HUDEP-2 (cell line): ENCODE data around the gene INSR.
A peak's percentile ranks its signal among the peaks of the same experiment; 100 is the strongest.
"Not testable (repeated sequence)": the region's sequence is repeated elsewhere in the genome, so short reads cannot be mapped to it uniquely, and the experiment has no call there.

Experiments
- DNase-seq, 76 experiments: peaks; one replicate each; lab custom pipeline; 2025; ENCODE audit not compliant: unreplicated experiment in 76 of 76; lab: John Stamatoyannopoulos, UW

Gene INSR

DNA sequence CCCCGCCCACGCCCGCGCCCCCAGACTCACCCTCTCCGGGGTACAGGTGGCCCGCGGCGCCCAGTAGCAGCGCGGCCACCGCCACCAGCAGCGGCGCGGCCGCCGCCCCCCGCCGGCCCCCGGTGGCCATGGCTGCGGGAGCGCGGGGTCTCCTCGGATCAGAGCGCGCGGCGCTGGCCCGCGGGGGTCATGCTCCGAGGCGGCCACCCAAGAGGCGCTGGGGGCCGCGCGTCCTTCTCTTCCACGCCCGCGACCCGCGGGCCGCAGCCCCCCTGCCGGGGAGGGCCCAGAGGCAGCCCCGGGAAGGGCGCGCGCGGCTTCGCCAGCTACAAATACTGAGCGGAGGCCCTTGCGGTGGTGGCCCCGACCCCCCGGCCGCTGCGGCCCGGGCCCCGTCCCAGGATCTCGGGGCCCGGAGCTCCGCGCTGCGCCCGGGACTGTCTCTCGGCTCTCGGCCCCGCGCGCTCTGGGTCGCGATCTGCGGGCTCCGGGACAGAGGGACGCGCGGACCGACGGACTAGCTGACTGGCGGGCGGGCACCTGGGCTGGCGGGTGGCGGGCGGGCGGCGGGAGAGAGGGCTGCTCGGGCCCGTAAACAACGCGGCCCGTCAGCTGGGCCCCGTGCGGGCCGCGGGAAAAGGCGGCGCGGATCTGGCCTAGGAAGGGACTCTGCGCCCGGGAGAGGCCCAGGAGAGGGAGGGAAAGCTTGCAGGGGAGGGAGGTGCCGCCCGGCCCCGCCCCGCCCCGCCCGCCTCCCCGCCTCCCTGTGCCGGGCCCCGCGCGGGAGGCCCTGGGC is at the start of gene INSR:
INSR (minus strand) TSS at position 653 of the 796 bp plus-strand sequence; CDS start at position 130, 523 bp downstream.
- peak in 75 of 76 experiments; percentile 23 to 91 (median 83) for DNase-seq

DNA sequence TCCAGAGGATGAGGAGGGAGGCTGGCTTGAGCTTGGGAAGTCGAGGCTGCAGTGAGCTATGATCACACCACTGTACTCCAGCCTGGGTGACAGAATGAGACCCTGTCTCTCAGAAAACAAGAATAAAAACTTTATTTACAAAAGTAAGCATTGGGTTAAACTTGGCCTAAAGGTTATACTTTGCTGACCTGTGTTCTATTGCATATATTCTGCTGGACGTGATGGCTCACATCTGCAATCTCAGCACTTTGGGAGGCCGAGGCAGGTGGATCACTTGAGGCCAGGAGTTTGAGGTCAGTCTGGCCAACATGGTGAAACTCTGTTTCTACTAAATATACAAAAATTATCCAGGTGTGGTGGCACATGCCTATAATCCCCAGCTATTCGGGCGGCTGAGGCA is 47.9 kb upstream of the INSR start:
- no peak for DNase-seq

DNA sequence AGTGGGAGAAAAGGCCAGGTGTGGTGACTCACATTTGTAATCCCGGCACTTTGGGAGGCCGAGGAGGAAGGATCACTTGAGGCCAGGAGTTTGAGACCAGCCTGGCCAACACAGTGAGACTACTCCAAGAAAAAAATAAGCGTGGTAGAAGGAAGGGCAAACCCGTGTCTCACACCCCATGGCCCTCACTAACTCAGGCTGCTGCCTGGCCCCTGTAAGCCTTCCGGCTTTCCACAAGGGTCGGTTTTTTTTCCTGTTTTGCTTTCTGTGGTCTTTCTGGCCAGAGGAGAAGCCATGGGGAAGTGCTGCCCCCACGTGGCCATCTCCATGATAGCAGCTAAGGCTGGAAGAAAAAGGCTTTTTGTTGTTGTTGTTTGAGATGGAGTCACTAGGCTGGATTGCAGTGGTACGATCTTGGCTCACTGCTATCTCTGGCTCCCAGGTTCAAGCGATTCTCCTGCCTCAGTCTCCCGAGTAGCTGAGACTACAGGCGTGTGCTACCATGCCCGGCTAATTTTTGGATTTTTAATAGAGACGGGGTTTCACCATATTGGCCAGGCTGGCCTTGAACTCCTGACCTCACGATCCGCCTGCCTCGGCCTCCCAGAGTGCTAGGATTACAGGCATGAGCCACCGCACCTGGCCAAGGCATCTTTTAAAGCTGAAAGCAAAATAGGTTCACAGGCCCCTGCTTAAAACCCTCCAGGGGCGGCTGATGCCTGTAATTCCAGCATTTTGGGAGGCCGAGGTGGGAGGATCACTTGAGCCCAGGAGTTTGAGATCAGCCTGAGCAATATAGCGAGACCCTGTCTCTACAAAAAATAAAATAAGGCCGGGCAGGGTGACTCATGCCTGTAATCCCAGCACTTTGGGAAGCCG is 47.0 kb upstream of the INSR start:
- DNase-seq: peak in 64 of 76 experiments; percentile 18 to 84 (median 64)

DNA sequence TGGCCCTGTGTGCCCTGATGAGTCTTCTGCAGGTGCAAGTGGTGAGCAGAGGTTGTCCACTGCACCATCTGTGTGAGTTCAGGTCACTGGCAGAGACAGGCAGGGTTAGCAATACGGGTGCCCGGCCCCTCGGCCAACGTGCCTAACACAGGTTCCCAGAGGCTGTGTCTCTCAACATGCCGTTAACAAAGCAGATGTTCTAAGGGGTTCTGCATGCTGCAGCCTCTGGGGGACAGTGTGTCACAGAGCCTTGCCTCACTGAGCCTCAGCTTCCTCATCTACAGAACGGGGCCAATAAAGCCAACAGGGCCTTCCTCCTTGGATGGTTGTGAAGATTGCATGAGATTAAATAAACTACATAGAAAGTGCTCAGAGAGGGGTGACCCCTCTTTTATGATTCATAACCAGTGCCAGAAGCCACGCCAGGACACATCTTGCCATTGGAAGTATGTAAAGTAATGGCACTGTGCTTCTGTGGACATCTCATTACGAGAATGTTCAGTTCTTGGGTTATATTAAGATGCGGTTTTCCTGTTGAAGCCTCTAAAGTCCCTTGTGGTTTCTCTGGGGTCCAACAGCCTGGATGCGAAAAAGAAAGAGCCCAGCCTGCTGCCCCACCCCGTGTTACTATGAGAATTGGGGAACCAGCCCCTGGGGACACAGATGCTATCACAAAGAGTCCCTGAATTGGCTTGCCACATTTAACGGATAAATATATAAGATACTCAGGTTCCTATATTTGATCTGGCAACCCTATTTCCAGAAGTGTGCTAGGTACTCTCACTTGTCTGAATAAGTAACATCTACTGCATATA is 43.4 kb upstream of the INSR start:
- no peak for DNase-seq

DNA sequence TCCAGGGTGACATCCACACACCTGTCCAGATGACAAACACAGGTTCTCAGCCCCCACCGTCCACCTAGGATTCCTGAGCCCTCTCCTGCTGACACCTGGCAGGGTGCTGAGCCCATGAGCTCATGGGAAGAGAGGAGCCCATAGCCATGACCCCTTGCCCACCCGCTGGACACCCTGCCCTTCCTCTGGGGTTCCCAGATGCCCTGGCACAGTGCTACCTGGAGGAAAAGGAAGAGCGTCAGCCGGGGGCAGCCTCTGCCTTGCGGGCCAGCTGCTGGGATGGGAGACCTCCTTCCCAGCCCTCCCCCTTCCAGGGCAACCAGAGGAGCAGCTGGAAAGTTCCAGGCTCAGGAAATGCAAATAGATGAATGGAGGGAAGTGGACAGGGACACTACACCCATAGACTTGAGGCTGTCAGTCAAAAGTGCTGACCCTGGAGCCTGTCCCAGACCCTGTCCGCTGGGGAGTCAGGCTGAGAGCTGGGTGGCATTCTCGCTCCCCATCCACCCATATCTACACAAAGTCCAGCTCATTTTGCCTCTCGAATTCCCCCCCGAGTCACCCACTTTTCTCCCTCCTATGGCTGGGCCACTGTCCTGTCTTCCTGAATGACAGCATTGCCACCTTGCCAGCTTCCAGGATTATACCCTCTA is 42.2 kb upstream of the INSR start:
- DNase-seq: no peak

GRCh38 chr19:7333198-7334118 is 39.2 kb upstream of the INSR start:
- DNase-seq: no peak

DNA sequence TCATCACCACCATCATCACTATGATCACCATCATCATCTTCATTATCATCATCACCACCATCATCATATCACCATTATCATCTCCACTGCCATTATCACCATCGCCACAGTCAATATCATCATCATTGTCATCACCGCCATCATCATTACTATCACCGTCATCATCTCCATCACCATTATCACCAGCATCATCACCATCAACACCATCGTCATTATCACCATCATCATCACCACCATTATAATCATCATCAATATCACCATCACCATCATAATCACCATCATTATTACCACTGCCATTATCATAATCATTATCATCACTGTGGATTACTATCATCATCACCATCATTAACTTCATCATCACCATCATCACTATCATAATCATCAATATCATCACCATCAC is 37.2 kb upstream of the INSR start:
- no peak for DNase-seq

GRCh38 chr19:7328647-7329046 is 34.4 kb upstream of the INSR start:
- no peak for DNase-seq

DNA sequence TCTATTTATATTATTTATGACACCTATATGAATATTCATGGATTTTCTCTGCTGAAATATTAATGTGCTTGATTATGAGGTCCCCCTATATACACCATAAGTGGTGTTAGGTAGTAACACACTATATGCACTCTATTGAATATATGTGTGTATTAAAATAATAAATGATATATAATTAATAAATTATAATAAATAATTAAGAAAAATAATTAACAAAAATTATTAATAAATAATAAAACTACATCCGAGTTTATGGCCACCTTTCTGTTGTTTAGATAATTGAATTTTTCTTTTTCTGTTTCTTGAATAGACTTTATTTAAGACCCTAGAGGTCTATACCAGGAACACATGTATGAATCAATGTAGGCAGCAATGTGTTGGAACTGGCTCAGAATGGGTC is 33.6 kb upstream of the INSR start:
- no peak for DNase-seq

- DNase-seq: peak in 34 of 76 experiments; percentile 2 to 62 (median 25)
Observed at GRCh38 chr19:7326105-7326877, 32.1 kb upstream of the INSR start.

GRCh38 chr19:7318176-7318575 is 24.0 kb upstream of the INSR start:
- DNase-seq: no peak

- DNase-seq: no peak
Observed at GRCh38 chr19:7312816-7313215, 18.6 kb upstream of the INSR start.

DNA sequence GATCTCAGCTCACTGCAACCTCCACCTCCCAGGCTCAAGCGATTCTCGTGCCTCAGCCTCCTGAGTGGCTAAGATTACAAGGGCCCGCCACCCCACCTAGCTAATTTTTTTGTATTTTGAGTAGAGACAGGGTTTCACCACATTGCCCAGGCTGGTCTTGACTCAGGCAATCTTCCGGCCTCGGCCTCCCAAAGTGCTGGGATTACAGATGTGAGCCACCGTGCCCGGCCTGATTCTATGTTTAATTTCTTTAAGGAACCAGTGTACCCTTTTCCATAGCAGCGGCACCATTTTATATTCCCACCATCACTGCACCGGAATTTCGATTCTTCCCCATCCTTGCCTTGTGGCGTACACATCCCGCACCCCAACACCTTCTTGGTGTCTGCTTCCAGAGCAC is 17.7 kb upstream of the INSR start:
- DNase-seq: no peak

- DNase-seq: not testable (repeated sequence)
Observed at GRCh38 chr19:7308327-7308726, 14.1 kb upstream of the INSR start.

DNA sequence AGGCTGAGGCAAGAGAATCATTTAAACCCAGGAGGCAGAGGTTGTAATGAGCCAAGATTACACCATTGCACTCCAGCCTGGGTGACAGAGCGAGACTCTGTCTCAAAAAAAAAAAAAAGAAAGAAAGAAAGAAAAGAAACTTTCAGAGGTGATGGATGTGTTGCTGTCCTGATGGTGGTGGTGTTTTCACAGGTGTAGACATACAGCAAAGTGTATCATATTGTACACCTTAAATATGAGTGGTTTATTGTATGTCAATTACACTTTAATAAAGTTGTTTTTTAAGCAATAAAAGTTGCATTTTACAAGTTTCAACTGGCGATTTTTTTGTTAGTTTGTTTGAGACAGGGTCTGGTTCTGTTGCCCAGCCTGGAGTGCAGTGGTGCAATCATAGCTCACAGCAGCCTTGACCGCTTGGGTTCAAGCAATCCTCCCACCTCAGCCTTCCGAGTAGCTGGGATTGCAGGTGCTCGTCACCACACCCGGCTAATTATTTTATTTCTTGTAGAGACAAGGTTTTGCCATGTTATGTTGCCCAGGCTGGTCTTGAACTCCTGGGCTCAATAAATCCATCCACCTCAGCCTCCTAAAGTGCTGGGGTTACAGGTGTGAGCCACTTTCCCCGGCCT is 13.5 kb upstream of the INSR start:
- DNase-seq: no peak

DNA sequence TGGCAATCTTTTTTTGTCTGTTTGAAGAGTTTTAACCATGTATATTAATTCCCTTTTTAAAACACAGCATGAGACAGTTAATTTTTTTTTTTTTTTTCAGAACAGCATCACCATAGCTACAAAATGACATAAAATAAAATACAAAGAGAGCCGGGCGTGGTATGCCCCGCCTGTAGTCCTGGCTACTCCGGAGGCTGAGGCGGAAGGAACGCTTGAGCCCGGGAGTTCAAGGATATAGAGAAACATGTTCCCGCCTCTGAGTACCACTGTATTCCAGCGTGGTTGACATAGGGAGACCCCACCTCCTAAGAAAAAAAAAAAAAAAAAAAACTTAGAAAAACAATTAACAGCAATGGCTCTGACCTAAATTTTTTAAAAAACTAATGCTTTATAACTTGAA is 10.0 kb upstream of the INSR start:
- no peak for DNase-seq

- no peak for DNase-seq
Observed at GRCh38 chr19:7303470-7303869, 9.3 kb upstream of the INSR start.

- DNase-seq: no peak
Observed at GRCh38 chr19:7301525-7301924, 7.3 kb upstream of the INSR start.
